DMS 273 (cell line): Measurements from ENCODE around the gene NDUFA7.
"Not testable (repeated sequence)": the region's sequence is repeated elsewhere in the genome, so short reads cannot be mapped to it uniquely, and the experiment has no call there.

Experiments used
- DNase-seq: peaks from one replicate; lab custom pipeline; 2025; ENCODE audit not compliant: unreplicated experiment; lab: John Stamatoyannopoulos, UW

NDUFA7 gene

GRCh38 chr19:8269724-8270123 lies 51.5 kb downstream of the NDUFA7 start:
- no peak for DNase-seq

- no peak for DNase-seq
These were observed 55.3 kb downstream of the NDUFA7 start for GRCh38 chr19:8265872-8266271.

DNA sequence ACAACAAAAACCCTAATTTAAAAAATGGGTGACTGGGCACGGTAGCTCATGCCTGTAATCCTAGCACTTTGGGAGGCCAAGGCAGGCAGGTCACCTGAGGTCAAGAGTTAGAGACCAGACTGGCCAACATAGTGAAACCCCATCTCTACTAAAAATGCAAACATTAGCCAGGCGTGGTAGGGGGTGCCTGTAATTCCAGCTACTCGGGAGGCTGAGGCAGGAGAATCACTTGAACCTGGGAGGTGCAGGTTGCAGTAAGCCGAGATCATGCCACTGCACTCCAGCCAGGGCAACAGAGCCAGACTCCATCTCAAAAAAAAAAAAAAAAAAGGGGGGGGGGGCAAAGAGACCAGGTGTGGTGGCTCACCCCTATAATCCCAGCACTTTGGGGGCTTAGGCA lies 56.9 kb downstream of the NDUFA7 start:
- DNase-seq: not testable (repeated sequence)

DNA sequence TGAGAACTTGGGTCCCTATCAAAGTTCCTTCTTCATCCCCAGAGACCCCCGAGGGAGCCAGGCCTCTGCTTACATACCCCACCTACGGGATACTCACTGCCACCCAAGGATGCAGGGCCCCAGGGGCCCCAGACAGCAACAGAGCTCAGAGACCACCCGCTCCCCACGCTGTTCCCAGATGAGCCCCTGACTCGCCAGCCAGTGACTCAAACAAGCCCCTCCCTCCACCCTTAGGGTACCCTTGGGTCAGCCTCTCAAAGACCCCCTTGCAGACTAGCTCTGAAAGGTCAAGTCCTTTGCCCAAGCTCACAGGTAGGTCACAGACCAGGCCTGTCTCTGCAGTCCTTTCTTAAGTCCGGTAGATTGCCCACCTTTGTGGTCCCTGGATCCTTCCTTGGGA lies 58.7 kb downstream of the NDUFA7 start:
- DNase-seq: no peak

DNA sequence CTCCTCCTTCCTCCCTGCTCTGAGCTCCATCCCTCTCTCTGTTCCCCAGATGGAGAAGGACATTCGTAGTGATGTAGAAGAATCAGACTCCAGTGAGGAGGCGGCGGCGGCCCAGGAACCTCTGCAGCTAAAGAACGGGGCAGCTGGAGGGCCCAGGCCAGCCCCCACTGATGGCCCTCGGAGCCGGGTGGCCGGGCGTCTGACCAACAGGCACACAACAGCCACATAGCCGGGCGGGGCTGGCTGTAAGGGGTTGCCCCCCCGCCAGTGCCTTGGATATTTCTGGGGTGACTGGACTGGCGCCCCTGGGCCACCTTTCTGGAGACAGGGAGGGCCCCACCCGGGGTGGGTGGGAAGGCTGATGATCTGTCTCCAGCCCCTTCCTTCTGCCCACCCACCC lies 59.3 kb downstream of the NDUFA7 start:
- DNase-seq: no peak

DNA sequence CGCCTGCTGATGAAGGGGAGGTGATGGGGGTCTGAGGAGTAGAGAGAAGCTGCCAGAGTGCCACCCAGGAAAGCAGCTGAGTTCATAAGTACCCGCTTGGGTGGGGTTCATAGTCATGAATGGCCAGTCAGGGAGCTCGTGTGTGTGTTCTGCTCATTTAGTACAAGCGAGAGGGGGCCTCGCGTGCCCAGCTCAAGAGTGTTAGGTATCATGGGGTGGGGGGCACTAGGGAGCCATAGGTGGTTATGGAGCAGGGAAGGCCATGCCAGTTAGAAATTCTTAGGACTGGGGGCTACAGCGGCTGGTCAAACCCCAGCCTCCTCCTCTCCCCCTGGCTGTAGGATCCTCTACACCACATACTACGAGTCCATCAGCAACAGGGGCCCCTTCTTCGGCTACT lies 59.8 kb downstream of the NDUFA7 start:
- no peak for DNase-seq
